Measurements from ENCODE around the gene RAD51B. TPM values are rescaled to one million over a fixed set of nuclear protein-coding genes. Genes with fewer than 3 reads are reported as not detected.

RAD51B gene
- total RNA-seq, 2 donors from 2014 or later = 22.8 to 33.8 TPM

DNA sequence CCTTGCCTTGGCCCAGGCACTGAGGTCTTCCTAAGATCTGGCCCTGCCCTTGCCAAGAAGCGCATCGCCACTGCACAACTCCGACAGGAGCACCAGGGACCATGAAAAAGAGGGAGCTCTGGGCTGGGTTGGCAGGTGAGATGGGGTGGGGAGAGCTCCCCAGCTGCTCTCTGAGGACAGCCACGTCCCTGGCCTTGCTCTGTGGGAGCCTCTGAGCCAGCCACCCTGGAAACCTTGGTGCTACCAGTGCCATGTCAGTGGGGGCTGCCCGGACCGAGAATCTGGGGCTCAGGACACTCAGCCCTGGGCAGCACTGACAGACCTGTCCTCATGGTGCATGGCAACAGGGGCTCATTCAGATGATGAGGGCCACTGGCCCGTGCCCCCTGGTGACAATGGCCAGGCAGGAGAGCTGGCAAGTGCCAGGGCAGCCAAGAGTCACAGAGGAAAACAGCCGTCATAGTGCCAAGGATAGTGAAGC, 838.5 kb downstream of the RAD51B start:
- no peak overlapping the region for H3K4me3 ChIP-seq (ENCODE audit: low read length)
- H3K9me3 ChIP-seq (ENCODE audit: control insufficient read depth, low read length) = no peaks in the 10 kb centered on the region
- no peak overlapping the region for H3K27ac Mint-ChIP-seq
- H3K27me3 Mint-ChIP-seq (ENCODE audit: insufficient read depth) = no peaks in the 10 kb centered on the region
- no peak for DNase-seq
- 80 to 84% methylated on average over 3 to 8 of the region's 8 CpGs for WGBS, 2 experiments (ENCODE audit: insufficient coverage in 1 of 2, insufficient read length in 1 of 2)
- no peaks in the 10 kb centered on the region for H3K4me1 ChIP-seq (ENCODE audit: control insufficient read depth, insufficient read depth, low read length)
- H3K27me3 ChIP-seq (ENCODE audit: control insufficient read depth, insufficient read depth, low read length, poor library complexity, severe bottlenecking) = no peaks in the 10 kb centered on the region
- H3K4me1 Mint-ChIP-seq = peaks cover 18% of the 10 kb centered on the region
- H3K4me3 Mint-ChIP-seq = no peak overlapping the region
- no peaks in the 10 kb centered on the region for H3K9me3 Mint-ChIP-seq
- H3K36me3 Mint-ChIP-seq (ENCODE audit: low read depth) = no peaks in the 10 kb centered on the region
- TF ChIP-seq CTCF (conservative IDR thresholded peaks at IDR 0.05) = no peak
- H3K36me3 ChIP-seq (ENCODE audit: control insufficient read depth, insufficient read depth, low read length) = no peaks in the 10 kb centered on the region
- no peak overlapping the region for H3K9ac ChIP-seq (ENCODE audit: extremely low read depth, low read length, poor library complexity, severe bottlenecking)
- no peak overlapping the region for H3K27ac ChIP-seq (ENCODE audit: low read depth, low read length)

GRCh38 chr14:68658943-68659931, 839.7 kb downstream of the RAD51B start:
- H3K27ac Mint-ChIP-seq = no peak overlapping the region
- 56 to 79% methylated on average over 14 to 20 of the region's 20 CpGs for WGBS, 2 experiments (ENCODE audit: insufficient coverage in 1 of 2, insufficient read length in 1 of 2)
- H3K36me3 Mint-ChIP-seq (ENCODE audit: low read depth) = no peaks in the 10 kb centered on the region
- no peaks in the 10 kb centered on the region for H3K27me3 ChIP-seq (ENCODE audit: control insufficient read depth, insufficient read depth, low read length, poor library complexity, severe bottlenecking)
- H3K9me3 ChIP-seq (ENCODE audit: control insufficient read depth, low read length) = no peaks in the 10 kb centered on the region
- no peak for TF ChIP-seq CTCF (conservative IDR thresholded peaks at IDR 0.05)
- H3K4me1 ChIP-seq (ENCODE audit: control insufficient read depth, insufficient read depth, low read length) = peaks cover 5% of the 10 kb centered on the region
- no peaks in the 10 kb centered on the region for H3K36me3 ChIP-seq (ENCODE audit: control insufficient read depth, insufficient read depth, low read length)
- H3K4me1 Mint-ChIP-seq = peaks cover 25% of the 10 kb centered on the region
- no peak for DNase-seq
- no peaks in the 10 kb centered on the region for H3K9me3 Mint-ChIP-seq
- H3K4me3 Mint-ChIP-seq = no peak overlapping the region
- no peak overlapping the region for H3K9ac ChIP-seq (ENCODE audit: extremely low read depth, low read length, poor library complexity, severe bottlenecking)
- no peak overlapping the region for H3K4me3 ChIP-seq (ENCODE audit: low read length)
- H3K27me3 Mint-ChIP-seq (ENCODE audit: insufficient read depth) = no peaks in the 10 kb centered on the region
- H3K27ac ChIP-seq (ENCODE audit: low read depth, low read length) = peak overlapping the region; percentile 63

- H3K27ac ChIP-seq (ENCODE audit: low read depth, low read length) = no peak overlapping the region
- H3K4me3 ChIP-seq (ENCODE audit: low read length) = no peak overlapping the region
- TF ChIP-seq CTCF (conservative IDR thresholded peaks at IDR 0.05) = no peak
- no peaks in the 10 kb centered on the region for H3K27me3 ChIP-seq (ENCODE audit: control insufficient read depth, insufficient read depth, low read length, poor library complexity, severe bottlenecking)
- H3K4me1 ChIP-seq (ENCODE audit: control insufficient read depth, insufficient read depth, low read length) = peaks cover 5% of the 10 kb centered on the region
- H3K9ac ChIP-seq (ENCODE audit: extremely low read depth, low read length, poor library complexity, severe bottlenecking) = no peak overlapping the region
- Mint-ChIP-seq H3K4me1 (peaks cover 23% of the 10 kb centered on the region), H3K27me3 (ENCODE audit: insufficient read depth) (no peaks in the 10 kb centered on the region), H3K36me3 (ENCODE audit: low read depth) (no peaks in the 10 kb centered on the region), H3K27ac (no peak overlapping the region), H3K9me3 (no peaks in the 10 kb centered on the region), H3K4me3 (no peak overlapping the region)
- no peak for DNase-seq
- H3K36me3 ChIP-seq (ENCODE audit: control insufficient read depth, insufficient read depth, low read length) = no peaks in the 10 kb centered on the region
- no peaks in the 10 kb centered on the region for H3K9me3 ChIP-seq (ENCODE audit: control insufficient read depth, low read length)
- WGBS, 2 experiments (ENCODE audit: insufficient coverage in 1 of 2, insufficient read length in 1 of 2) = 87 to 93% methylated on average over 6 of the region's 6 CpGs
Observed at GRCh38 chr14:68660495-68660894, 840.9 kb downstream of the RAD51B start.

Measured in endodermal cell (in vitro differentiated cells).